ENCODE data around the gene EFR3B.

DNA sequence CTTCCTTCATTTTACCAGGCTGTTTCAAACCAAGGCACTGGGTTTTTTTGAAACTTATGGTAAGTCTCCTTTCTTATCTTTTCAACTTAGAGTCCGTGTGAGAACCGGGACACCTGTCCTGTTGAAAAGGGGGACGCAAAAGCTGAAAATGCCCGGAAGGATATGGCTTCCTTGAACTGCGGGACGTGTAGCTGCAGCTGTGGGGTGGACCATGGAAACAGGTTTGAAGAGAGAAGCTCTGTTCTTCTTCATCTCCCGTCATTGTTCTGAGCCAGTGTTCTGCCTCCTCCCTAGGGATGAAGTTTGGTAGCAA, 40.6 kb upstream of the EFR3B start:
- TF ChIP-seq, protein P1, sequence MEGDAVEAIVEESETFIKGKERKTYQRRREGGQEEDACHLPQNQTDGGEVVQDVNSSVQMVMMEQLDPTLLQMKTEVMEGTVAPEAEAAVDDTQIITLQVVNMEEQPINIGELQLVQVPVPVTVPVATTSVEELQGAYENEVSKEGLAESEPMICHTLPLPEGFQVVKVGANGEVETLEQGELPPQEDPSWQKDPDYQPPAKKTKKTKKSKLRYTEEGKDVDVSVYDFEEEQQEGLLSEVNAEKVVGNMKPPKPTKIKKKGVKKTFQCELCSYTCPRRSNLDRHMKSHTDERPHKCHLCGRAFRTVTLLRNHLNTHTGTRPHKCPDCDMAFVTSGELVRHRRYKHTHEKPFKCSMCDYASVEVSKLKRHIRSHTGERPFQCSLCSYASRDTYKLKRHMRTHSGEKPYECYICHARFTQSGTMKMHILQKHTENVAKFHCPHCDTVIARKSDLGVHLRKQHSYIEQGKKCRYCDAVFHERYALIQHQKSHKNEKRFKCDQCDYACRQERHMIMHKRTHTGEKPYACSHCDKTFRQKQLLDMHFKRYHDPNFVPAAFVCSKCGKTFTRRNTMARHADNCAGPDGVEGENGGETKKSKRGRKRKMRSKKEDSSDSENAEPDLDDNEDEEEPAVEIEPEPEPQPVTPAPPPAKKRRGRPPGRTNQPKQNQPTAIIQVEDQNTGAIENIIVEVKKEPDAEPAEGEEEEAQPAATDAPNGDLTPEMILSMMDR (IDR thresholded peaks at IDR 0.05) = no peak
- TF ChIP-seq EZH2 (IDR thresholded peaks at IDR 0.05) (no peak), EZH2phosphoT487 (IDR thresholded peaks at IDR 0.05) (no peak)

Data from neural progenitor cell (in vitro differentiated cells).